H9 (cell line): ENCODE measurements around the gene GAS6. TPM values are rescaled to one million over a fixed set of nuclear protein-coding genes. Genes with fewer than 3 reads are reported as not detected.

Experiments used
- DNase-seq: peaks from one replicate; pipeline ENCODE4 v3.0.0-alpha.2; 2017
- H2AFZ ChIP-seq: one replicate; pipeline ENCODE4 v1.6.1; 2013; ENCODE audit warnings: mild to moderate bottlenecking, low read length, control low read depth, moderate library complexity
- H2AK5ac ChIP-seq: 2 replicates; pipeline ENCODE4 v1.6.1; 2013; ENCODE audit warnings: low read length, control low read depth, mixed read lengths; ENCODE audit not compliant: insufficient read length
- H2BK120ac ChIP-seq: one replicate; pipeline ENCODE4 v1.6.1; 2013; ENCODE audit warnings: low read depth, mild to moderate bottlenecking, low read length, control low read depth, inconsistent platforms; ENCODE audit not compliant: poor library complexity, severe bottlenecking
- H2BK12ac ChIP-seq: 2 replicates; pipeline ENCODE4 v1.6.1; 2013; ENCODE audit warnings: low read length, control low read depth, mixed read lengths, low read depth; ENCODE audit not compliant: insufficient read length
- H2BK15ac ChIP-seq: 2 replicates; pipeline ENCODE4 v1.6.1; 2013; ENCODE audit warnings: low read depth, low read length, control low read depth
- H2BK20ac ChIP-seq: one replicate; pipeline ENCODE4 v1.6.1; 2013; ENCODE audit warnings: low read depth, mild to moderate bottlenecking, low read length, control low read depth, inconsistent platforms; ENCODE audit not compliant: poor library complexity, severe bottlenecking
- H2BK5ac ChIP-seq: 2 replicates; pipeline ENCODE4 v1.6.1; 2013; ENCODE audit warnings: low read length, control low read depth, mixed read lengths; ENCODE audit not compliant: insufficient read length
- H3K14ac ChIP-seq: 2 replicates; pipeline ENCODE4 v1.6.1; 2013; ENCODE audit warnings: low read length, control low read depth; ENCODE audit not compliant: insufficient read depth
- H3K18ac ChIP-seq: 2 replicates; pipeline ENCODE4 v1.6.1; 2013; ENCODE audit warnings: low read depth, mild to moderate bottlenecking, mixed read lengths, low read length, control low read depth; ENCODE audit not compliant: insufficient read length
- H3K23ac ChIP-seq: 2 replicates; pipeline ENCODE4 v1.6.1; 2013; ENCODE audit warnings: low read length, control low read depth, mixed read lengths, low read depth; ENCODE audit not compliant: insufficient read length
- H3K23me2 ChIP-seq: 2 replicates; pipeline ENCODE4 v1.6.1; 2013; ENCODE audit warnings: low read depth, mild to moderate bottlenecking, mixed read lengths, low read length, control low read depth; ENCODE audit not compliant: insufficient read length, poor library complexity, severe bottlenecking
- H3K27ac ChIP-seq: 2 replicates; pipeline ENCODE4 v1.5.1; 2013; ENCODE audit warnings: low read length, control low read depth, mixed read lengths, low read depth; ENCODE audit not compliant: insufficient read length
- H3K27me3 ChIP-seq: 2 replicates; pipeline ENCODE4 v1.6.1; 2013; ENCODE audit warnings: low read length, control low read depth, inconsistent platforms; ENCODE audit not compliant: insufficient read depth
- H3K4ac ChIP-seq: 2 replicates; pipeline ENCODE4 v1.6.1; 2013; ENCODE audit warnings: low read depth, mild to moderate bottlenecking, control low read depth, inconsistent platforms, low read length, moderate library complexity
- H3K4me1 ChIP-seq: 2 replicates; pipeline ENCODE4 v1.6.1; 2013; ENCODE audit warnings: low read length, control low read depth, inconsistent platforms; ENCODE audit not compliant: insufficient read depth
- H3K4me2 ChIP-seq: 2 replicates; pipeline ENCODE4 v1.6.1; 2013; ENCODE audit warnings: low read length, control low read depth, mixed read lengths; ENCODE audit not compliant: insufficient read length, insufficient read depth
- H3K56ac ChIP-seq: 2 replicates; pipeline ENCODE4 v1.6.1; 2013; ENCODE audit warnings: low read depth, mild to moderate bottlenecking, mixed read lengths, low read length, control low read depth; ENCODE audit not compliant: insufficient read length
- H3K79me1 ChIP-seq: 2 replicates; pipeline ENCODE4 v1.6.1; 2013; ENCODE audit warnings: low read depth, mild to moderate bottlenecking, moderate library complexity, low read length, control low read depth, inconsistent platforms; ENCODE audit not compliant: insufficient read depth, poor library complexity, severe bottlenecking
- H3K79me2 ChIP-seq: 2 replicates; pipeline ENCODE4 v1.6.1; 2013; ENCODE audit warnings: low read length, control low read depth, inconsistent platforms; ENCODE audit not compliant: insufficient read depth
- H3K9ac ChIP-seq: 2 replicates; pipeline ENCODE4 v1.6.1; 2013; ENCODE audit warnings: low read length, control low read depth, mixed read lengths; ENCODE audit not compliant: insufficient read length; ENCODE audit errors: extremely low read depth
- H3K9me3 ChIP-seq: one replicate; pipeline ENCODE4 v1.6.1; 2013; ENCODE audit warnings: low read depth, low read length, inconsistent platforms; ENCODE audit not compliant: control insufficient read depth
- H3T11ph ChIP-seq: one replicate; pipeline ENCODE4 v1.6.1; 2013; ENCODE audit warnings: mild to moderate bottlenecking, low read length, control low read depth, inconsistent platforms
- H4K20me1 ChIP-seq: one replicate; pipeline ENCODE4 v1.6.1; 2013; ENCODE audit not compliant: control insufficient read depth, insufficient read length, insufficient read depth
- H4K5ac ChIP-seq: 2 replicates; pipeline ENCODE4 v1.6.1; 2013; ENCODE audit warnings: low read depth, mild to moderate bottlenecking, mixed read lengths, low read length, control low read depth; ENCODE audit not compliant: insufficient read length
- H4K8ac ChIP-seq: replicated peaks from 2 replicates; pipeline ENCODE4 v1.6.1; 2013; ENCODE audit warnings: low read length, control low read depth, mixed read lengths, low read depth; ENCODE audit not compliant: insufficient read length
- H4K91ac ChIP-seq: 2 replicates; pipeline ENCODE4 v1.6.1; 2013; ENCODE audit warnings: low read depth, mild to moderate bottlenecking, moderate library complexity, mixed read lengths, low read length, control low read depth; ENCODE audit not compliant: insufficient read length
- H3K27ac Mint-ChIP-seq, 3 experiments: 2 replicates in 2 of 3; 3 replicates in 1 of 3; pipeline ENCODE4 v1.8.0; 2020 to 2021; ENCODE audit warnings: mixed read lengths in 3 of 3, mild to moderate bottlenecking in 1 of 3, moderate library complexity in 1 of 3
- H3K27me3 Mint-ChIP-seq: 2 replicates; pipeline ENCODE4 v1.8.0; 2021; ENCODE audit warnings: low read depth, mild to moderate bottlenecking, moderate library complexity, mixed read lengths
- H3K36me3 Mint-ChIP-seq, 3 experiments: 2 replicates in 2 of 3; 3 replicates in 1 of 3; pipeline ENCODE4 v1.8.0; 2020 to 2021; ENCODE audit warnings: low read depth in 3 of 3, mixed read lengths in 3 of 3; ENCODE audit not compliant: insufficient read depth in 1 of 3
- H3K4me1 Mint-ChIP-seq, 2 experiments: 2 replicates each; pipeline ENCODE4 v1.8.0; 2020; ENCODE audit warnings: mixed read lengths in 2 of 2
- H3K4me3 Mint-ChIP-seq, 2 experiments: 2 replicates in 1 of 2; 3 replicates in 1 of 2; pipeline ENCODE4 v1.8.0; 2020 to 2021; ENCODE audit warnings: mild to moderate bottlenecking in 2 of 2, mixed read lengths in 2 of 2, moderate library complexity in 1 of 2
- H3K9me3 Mint-ChIP-seq, 2 experiments: 2 replicates in 1 of 2; 3 replicates in 1 of 2; pipeline ENCODE4 v1.8.0; 2020; ENCODE audit warnings: mild to moderate bottlenecking in 2 of 2, mixed read lengths in 2 of 2, moderate library complexity in 1 of 2
- CTCF ChIP-seq: fragments of 200-600 bp; sonication (generic); conservative IDR thresholded peaks from 3 replicates; pipeline ENCODE4 v1.8.0; 2021; ENCODE audit warnings: antibody characterized with exemption, mild to moderate bottlenecking
- WGBS: extraction: QIAGEN DNeasy Blood & Tissue Kit; methylation state at CpG from one replicate; pipeline ENCODE4 v1.1.7; 2013; ENCODE audit warnings: missing lambda C conversion rate, low lambda C conversion rate, mixed read lengths; ENCODE audit not compliant: insufficient read length; ENCODE audit errors: extremely low coverage; 5-methylcytosine and 5-hydroxymethylcytosine counted together
- total RNA-seq: library from RNA; stranded (reverse); gene quantifications from 2 replicates; pipeline ENCODE4 v1.2.1, GENCODE V29; 2021

Gene GAS6
- total RNA-seq, 1 experiment from 2014 or later = 20.5 TPM

- H2BK12ac ChIP-seq = no peak overlapping the region
- no peak overlapping the region for H3K4ac ChIP-seq
- H3K56ac ChIP-seq = no peak overlapping the region
- H3K27me3 ChIP-seq = no peaks in the 10 kb centered on the region
- Mint-ChIP-seq H3K9me3 (peaks cover 16 to 17% of the 10 kb centered on the region in 2 experiments), H3K36me3 (peaks cover 4 to 22% (median 6%) of the 10 kb centered on the region in 3 experiments; a peak in 6 of 7 replicates), H3K4me3 (no peak overlapping the region), H3K27me3 (peaks cover 4% of the 10 kb centered on the region; the same call in 1 of the 2 replicates), H3K4me1 (peaks cover 31% of the 10 kb centered on the region in 2 experiments), H3K27ac (peak overlapping the region in 1 of 3 experiments; percentile 76; a peak in 1 of 7 replicates)
- H3K27ac ChIP-seq = no peak overlapping the region
- H4K5ac ChIP-seq = no peak overlapping the region
- no peak overlapping the region for H2BK20ac ChIP-seq
- H2AK5ac ChIP-seq = no peak overlapping the region
- H2BK120ac ChIP-seq = no peak overlapping the region
- H3T11ph ChIP-seq = no peak overlapping the region
- H2BK15ac ChIP-seq = no peak overlapping the region
- no peak overlapping the region for H3K18ac ChIP-seq
- no peaks in the 10 kb centered on the region for H3K23me2 ChIP-seq
- no peak overlapping the region for H3K4me2 ChIP-seq
- no peaks in the 10 kb centered on the region for H3K79me1 ChIP-seq
- H4K20me1 ChIP-seq = no peaks in the 10 kb centered on the region
- no peak overlapping the region for H3K9ac ChIP-seq
- H3K14ac ChIP-seq = no peak overlapping the region
- no peak for DNase-seq
- no peaks in the 10 kb centered on the region for H3K79me2 ChIP-seq
- H4K91ac ChIP-seq = no peak overlapping the region
- TF ChIP-seq CTCF = no peak
- no peak overlapping the region for H4K8ac ChIP-seq
- H3K4me1 ChIP-seq = peaks cover 5% of the 10 kb centered on the region
- WGBS = no CpG with 5 or more reads among the region's 1 CpG
- no peak overlapping the region for H3K23ac ChIP-seq
- no peak overlapping the region for H2BK5ac ChIP-seq
- H3K9me3 ChIP-seq = no peaks in the 10 kb centered on the region
- H2AFZ ChIP-seq = no peak overlapping the region
These were observed 23.9 kb upstream of the GAS6 start for GRCh38 chr13:113887700-113888201.
